Endodermal cell (in vitro differentiated cells): ENCODE data around the gene CRELD2. TPM values are rescaled to one million over a fixed set of nuclear protein-coding genes. Genes with fewer than 3 reads are reported as not detected.
A peak's percentile ranks its signal among the peaks of the same experiment; 100 is the strongest.

Experiments
- DNase-seq: peaks from one replicate; pipeline ENCODE4 v3.0.0-alpha.2; 2017
- H3K27ac ChIP-seq: 2 replicates; pipeline ENCODE4 v1.5.1; 2013; ENCODE audit warnings: mild to moderate bottlenecking, low read depth, low read length, moderate library complexity
- H3K27me3 ChIP-seq: 2 replicates; pipeline ENCODE4 v1.6.1; 2013; ENCODE audit warnings: mild to moderate bottlenecking, low read length, moderate library complexity; ENCODE audit not compliant: insufficient read depth, control insufficient read depth, poor library complexity, severe bottlenecking
- H3K36me3 ChIP-seq: 2 replicates; pipeline ENCODE4 v1.7.0; 2013; ENCODE audit warnings: mild to moderate bottlenecking, low read length, moderate library complexity; ENCODE audit not compliant: control insufficient read depth, insufficient read depth
- H3K4me1 ChIP-seq: one replicate; pipeline ENCODE4 v1.7.0; 2013; ENCODE audit warnings: low read length; ENCODE audit not compliant: control insufficient read depth, insufficient read depth
- H3K4me3 ChIP-seq: 2 replicates; pipeline ENCODE4 v1.5.1; 2013; ENCODE audit warnings: mild to moderate bottlenecking, low read length, moderate library complexity
- H3K9ac ChIP-seq: 2 replicates; pipeline ENCODE4 v1.6.1; 2013; ENCODE audit warnings: mild to moderate bottlenecking, low read length, moderate library complexity; ENCODE audit not compliant: poor library complexity, severe bottlenecking; ENCODE audit errors: extremely low read depth
- H3K9me3 ChIP-seq: 2 replicates; pipeline ENCODE4 v1.6.1; 2013; ENCODE audit warnings: mild to moderate bottlenecking, low read length, moderate library complexity; ENCODE audit not compliant: control insufficient read depth
- H3K27ac Mint-ChIP-seq: 2 replicates; pipeline ENCODE4 v1.8.0; 2020; ENCODE audit warnings: mixed read lengths
- H3K27me3 Mint-ChIP-seq: 2 replicates; pipeline ENCODE4 v1.8.0; 2021; ENCODE audit warnings: mild to moderate bottlenecking, mixed read lengths; ENCODE audit not compliant: insufficient read depth
- H3K36me3 Mint-ChIP-seq: 2 replicates; pipeline ENCODE4 v1.8.0; 2020; ENCODE audit warnings: low read depth, mixed read lengths
- H3K4me1 Mint-ChIP-seq: 2 replicates; pipeline ENCODE4 v1.8.0; 2020; ENCODE audit warnings: mixed read lengths
- H3K4me3 Mint-ChIP-seq: 2 replicates; pipeline ENCODE4 v1.8.0; 2020; ENCODE audit warnings: mild to moderate bottlenecking, moderate library complexity, mixed read lengths
- H3K9me3 Mint-ChIP-seq: 2 replicates; pipeline ENCODE4 v1.8.0; 2020; ENCODE audit warnings: mild to moderate bottlenecking, mixed read lengths
- CTCF ChIP-seq: fragments of 200-600 bp; sonication (generic); conservative IDR thresholded peaks from 2 replicates; pipeline ENCODE4 v1.5.0; 2021; ENCODE audit warnings: antibody characterized with exemption, mild to moderate bottlenecking
- WGBS, 2 experiments: methylation state at CpG; one replicate each; pipeline versions ENCODE4 v1.1.5 to v1.1.7; 2013; ENCODE audit warnings: missing lambda C conversion rate in 2 of 2, mixed read lengths in 1 of 2; ENCODE audit not compliant: insufficient coverage in 1 of 2, insufficient read length in 1 of 2; 5-methylcytosine and 5-hydroxymethylcytosine counted together
- total RNA-seq, 2 donors: library from RNA; stranded (reverse); fragmentation: NEBNext Ultra II Directional in 1 of 2; extraction: Animal tissue kit (Norgen Biotek cat#: 25700) in 1 of 2; gene quantifications; 2 replicates in 1 of 2; 3 replicates in 1 of 2; pipeline ENCODE4 v1.2.1, GENCODE V29; 2021

The CRELD2 gene
- total RNA-seq, 2 donors from 2014 or later, result 39.8 to 62.9 TPM

GRCh38 chr22:49903322-49904039 is 15.0 kb upstream of the CRELD2 start:
- no peaks in the 10 kb centered on the region for H3K9me3 ChIP-seq
- Mint-ChIP-seq H3K36me3 (peaks cover 53% of the 10 kb centered on the region), H3K4me3 (no peak overlapping the region), H3K4me1 (no peaks in the 10 kb centered on the region), H3K9me3 (peaks cover 5% of the 10 kb centered on the region), H3K27ac (no peak overlapping the region), H3K27me3 (no peaks in the 10 kb centered on the region)
- H3K27me3 ChIP-seq, result no peaks in the 10 kb centered on the region
- peak; percentile 32 for DNase-seq
- no peak overlapping the region for H3K27ac ChIP-seq
- H3K4me3 ChIP-seq, result no peak overlapping the region
- no peaks in the 10 kb centered on the region for H3K4me1 ChIP-seq
- TF ChIP-seq CTCF, result no peak
- H3K9ac ChIP-seq, result no peak overlapping the region
- WGBS, 2 experiments, result 92 to 97% methylated on average over 6 to 17 of the region's 17 CpGs
- H3K36me3 ChIP-seq, result peaks cover 21% of the 10 kb centered on the region

GRCh38 chr22:49904040-49904369 is 14.4 kb upstream of the CRELD2 start:
- DNase-seq, result peak; percentile 22
- no peaks in the 10 kb centered on the region for H3K27me3 Mint-ChIP-seq
- Histone ChIP-seq H3K9me3 (no peaks in the 10 kb centered on the region), H3K9ac (no peak overlapping the region), H3K27ac (no peak overlapping the region), H3K36me3 (peaks cover 21% of the 10 kb centered on the region), H3K4me3 (no peak overlapping the region), H3K27me3 (no peaks in the 10 kb centered on the region), H3K4me1 (no peaks in the 10 kb centered on the region)
- peaks cover 53% of the 10 kb centered on the region for H3K36me3 Mint-ChIP-seq
- no peaks in the 10 kb centered on the region for H3K4me1 Mint-ChIP-seq
- no peak overlapping the region for H3K4me3 Mint-ChIP-seq
- peaks cover under 1% of the 10 kb centered on the region for H3K9me3 Mint-ChIP-seq
- H3K27ac Mint-ChIP-seq, result no peak overlapping the region
- 96 to 97% methylated on average over 6 to 11 of the region's 11 CpGs for WGBS, 2 experiments
- no peak for TF ChIP-seq CTCF

- Mint-ChIP-seq H3K9me3 (no peaks in the 10 kb centered on the region), H3K4me1 (no peaks in the 10 kb centered on the region), H3K4me3 (no peak overlapping the region), H3K36me3 (peaks cover 48% of the 10 kb centered on the region), H3K27me3 (no peaks in the 10 kb centered on the region), H3K27ac (no peak overlapping the region)
- no peaks in the 10 kb centered on the region for H3K9me3 ChIP-seq
- no peak for TF ChIP-seq CTCF
- H3K36me3 ChIP-seq, result peaks cover 24% of the 10 kb centered on the region
- WGBS, 2 experiments, result 93 to 97% methylated on average over 17 to 18 of the region's 18 CpGs
- no peak overlapping the region for H3K27ac ChIP-seq
- peak; percentile 37 for DNase-seq
- H3K27me3 ChIP-seq, result no peaks in the 10 kb centered on the region
- H3K4me3 ChIP-seq, result no peak overlapping the region
- no peaks in the 10 kb centered on the region for H3K4me1 ChIP-seq
- no peak overlapping the region for H3K9ac ChIP-seq
Observed at GRCh38 chr22:49905465-49905864, 13.0 kb upstream of the CRELD2 start.
